Heart right ventricle (tissue), 16 donors: Measurements from ENCODE around the gene PIK3CB. TPM values are rescaled to one million over a fixed set of nuclear protein-coding genes. Genes with fewer than 3 reads are reported as not detected.
"Not testable (repeated sequence)": the region's sequence is repeated elsewhere in the genome, so short reads cannot be mapped to it uniquely, and the experiment has no call there.

Source experiments
- ATAC-seq, 8 donors: fragments of 200-7000 bp; cut with Tn5 transposase; one replicate each; pipeline ENCODE4 v1.9.1; 2020; ENCODE audit warnings: mild to moderate bottlenecking in 8 of 8, moderate library complexity in 8 of 8, moderate number of reproducible peaks in 1 of 8
- DNase-seq, 2 donors: peaks; one replicate each; pipeline ENCODE4 v3.0.0-alpha.2; 2020
- H3K27ac ChIP-seq, 10 donors: fragments of 200-600 bp; sonication (generic) in 2 of 10; one replicate each; pipeline versions ENCODE4 v1.5.0 to v1.8.0; 2020 to 2022; ENCODE audit warnings: mild to moderate bottlenecking in 3 of 10
- H3K27me3 ChIP-seq, 7 donors: fragments of 200-600 bp; one replicate each; pipeline ENCODE4 v1.8.0; 2021 to 2022; ENCODE audit warnings: mild to moderate bottlenecking in 2 of 7
- H3K36me3 ChIP-seq, 9 donors: fragments of 200-600 bp; sonication (generic) in 1 of 9; one replicate each; pipeline versions ENCODE4 v1.5.0 to v1.8.0; 2020 to 2022; ENCODE audit warnings: mild to moderate bottlenecking in 2 of 9
- H3K4me1 ChIP-seq, 9 donors: fragments of 200-600 bp; sonication (generic) in 1 of 9; one replicate each; pipeline versions ENCODE4 v1.5.0 to v1.8.0; 2020 to 2022; ENCODE audit warnings: mild to moderate bottlenecking in 4 of 9
- H3K4me3 ChIP-seq, 10 donors: fragments of 200-600 bp; sonication (generic) in 2 of 10; one replicate each; pipeline versions ENCODE4 v1.5.0 to v1.8.0; 2020 to 2022; ENCODE audit warnings: mild to moderate bottlenecking in 7 of 10, moderate library complexity in 2 of 10
- H3K9me3 ChIP-seq, 11 donors: fragments of 200-600 bp in 10 of 11; sonication (generic) in 2 of 11; one replicate each; pipeline versions ENCODE4 v1.5.0 to v1.8.0; 2013 to 2022; ENCODE audit warnings: mild to moderate bottlenecking in 2 of 11, control low read depth in 1 of 11, moderate library complexity in 1 of 11
- WGBS, 2 donors: extraction: QIAGEN DNeasy Blood & Tissue Kit; methylation state at CpG; one replicate each; pipeline ENCODE4 v1.1.7; 2013; ENCODE audit warnings: inconsistent platforms in 1 of 2; 5-methylcytosine and 5-hydroxymethylcytosine counted together
- intact Hi-C, 10 donors: fragments of 100-400 bp; cut with DNase I; formaldehyde crosslinking; loops; one replicate each; pipeline versions ENCODE4 v1.11.1 to v1.14.2; 2022
- polyA plus RNA-seq, 2 donors: library from polyadenylated mRNA; stranded (reverse); fragments of 200-250 nt; gene quantifications; one replicate each; pipeline ENCODE4 v1.2.3, GENCODE V29; 2013
- total RNA-seq, 10 donors: library from RNA; stranded (reverse); fragmentation: NEBNext Ultra II Directional in 3 of 10; extraction: Animal tissue kit (Norgen Biotek cat#: 25700) in 3 of 10; gene quantifications; one replicate each; pipeline versions ENCODE4 v1.2.1 to v1.2.4, GENCODE V29; 2021 to 2023
- TF ChIP-seq, protein P1 (sequence below), 9 donors: fragments of 200-600 bp; sonication (generic) in 2 of 9; IDR thresholded peaks; one replicate each; pipeline versions ENCODE4 v1.5.0 to v1.8.0; 2021 to 2022; ENCODE audit warnings: antibody characterized with exemption in 9 of 9, mild to moderate bottlenecking in 5 of 9, moderate library complexity in 1 of 9
- donor health status: Arrhythmogenic right ventricular cardiomyopathy.
- donor health status: ischemic (EF 13 %, LVEDD 7.1; RV severe dilation, severe dysfunction).
- donor health status: healthy with polysubstance abuse.
- donor health status: DM: no; HTN: yes; CAD: no.
- donor health status: DM: no; HTN: no; CAD: no.
- donor health status: ischemic (EF 25% LVEDD 6.9; RV normal size, moderate dysfunction).
- donor health status: ischemic (EF 25% LVEDD 5.7; RV mildly dilated, moderate dysfunction).
- donor health status: healthy.
- donor health status: DM: yes; HTN: yes; CAD: no.
- donor health status: Ischemic cardiomyopathy.
- donor health status: ischemic (EF 35%, LVEDD 5.7; RV mildly dilated, moderate dysfunction).
- donor health status: nonischemic (EF 11% LVEDD 7.7; RV severe dilation, severe dysfunction).
- donor health status: DM: yes; HTN: yes; CAD: no.
- donor health status: PGD.
- donor health status: ischemic (EF 29% LVEDD 5.4; RV normal size, mild dysfunction).
- donor health status: nonischemic (EF 23%, LVEDD 6.1; RV moderate dilation, normal function).

Gene PIK3CB
- total and polyA plus RNA-seq, 12 donors: 8.1 to 45.7 (median 29.3) TPM

DNA sequence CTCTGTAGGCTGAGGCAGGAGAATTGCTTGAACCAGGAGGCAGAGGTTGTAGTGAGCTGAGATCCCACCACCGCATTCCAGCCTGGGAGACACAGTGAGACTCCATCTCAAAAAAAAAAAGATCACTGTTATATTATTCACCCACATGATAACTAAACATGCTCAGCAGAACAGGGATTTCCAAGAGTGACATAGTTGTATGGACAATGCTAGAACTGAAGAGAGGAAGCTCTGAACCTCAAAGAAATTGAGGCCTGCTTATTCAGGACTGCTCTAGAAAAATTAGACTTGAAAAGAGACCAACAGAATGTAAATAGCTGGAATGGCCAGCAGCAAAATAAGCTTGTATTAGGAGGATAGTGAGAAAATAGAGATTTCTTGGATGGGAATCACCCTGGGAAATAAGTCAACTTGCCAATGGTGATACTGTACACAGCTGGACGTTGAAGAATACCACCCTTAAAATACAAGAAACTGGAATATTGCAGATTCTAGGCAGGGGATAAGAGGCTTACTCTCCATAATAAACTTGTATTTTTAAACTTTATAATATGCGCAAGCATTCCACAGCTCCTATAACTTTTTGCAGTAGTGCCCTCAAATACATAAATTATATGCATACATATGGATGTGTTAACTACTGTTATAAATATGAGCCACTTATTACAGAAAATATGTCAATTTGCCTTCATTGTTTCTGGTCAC, 28.2 kb downstream of the PIK3CB start:
- TF ChIP-seq, protein P1, sequence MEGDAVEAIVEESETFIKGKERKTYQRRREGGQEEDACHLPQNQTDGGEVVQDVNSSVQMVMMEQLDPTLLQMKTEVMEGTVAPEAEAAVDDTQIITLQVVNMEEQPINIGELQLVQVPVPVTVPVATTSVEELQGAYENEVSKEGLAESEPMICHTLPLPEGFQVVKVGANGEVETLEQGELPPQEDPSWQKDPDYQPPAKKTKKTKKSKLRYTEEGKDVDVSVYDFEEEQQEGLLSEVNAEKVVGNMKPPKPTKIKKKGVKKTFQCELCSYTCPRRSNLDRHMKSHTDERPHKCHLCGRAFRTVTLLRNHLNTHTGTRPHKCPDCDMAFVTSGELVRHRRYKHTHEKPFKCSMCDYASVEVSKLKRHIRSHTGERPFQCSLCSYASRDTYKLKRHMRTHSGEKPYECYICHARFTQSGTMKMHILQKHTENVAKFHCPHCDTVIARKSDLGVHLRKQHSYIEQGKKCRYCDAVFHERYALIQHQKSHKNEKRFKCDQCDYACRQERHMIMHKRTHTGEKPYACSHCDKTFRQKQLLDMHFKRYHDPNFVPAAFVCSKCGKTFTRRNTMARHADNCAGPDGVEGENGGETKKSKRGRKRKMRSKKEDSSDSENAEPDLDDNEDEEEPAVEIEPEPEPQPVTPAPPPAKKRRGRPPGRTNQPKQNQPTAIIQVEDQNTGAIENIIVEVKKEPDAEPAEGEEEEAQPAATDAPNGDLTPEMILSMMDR (IDR thresholded peaks at IDR 0.05): no peak
- DNase-seq: no peak
- peaks cover 0 to 34% (median 0%) of the 10 kb centered on the region in 9 donors for H3K4me1 ChIP-seq
- 68 to 84% methylated on average over 3 of the region's 3 CpGs for WGBS, 2 donors
- intact Hi-C loops: no loop called here
- no peak overlapping the region for H3K4me3 ChIP-seq
- peak overlapping the region in 1 of 10 donors; percentile 31 for H3K27ac ChIP-seq
- ATAC-seq: no peak
- H3K36me3 ChIP-seq: no peaks in the 10 kb centered on the region
- no peaks in the 10 kb centered on the region for H3K9me3 ChIP-seq
- H3K27me3 ChIP-seq: no peaks in the 10 kb centered on the region

DNA sequence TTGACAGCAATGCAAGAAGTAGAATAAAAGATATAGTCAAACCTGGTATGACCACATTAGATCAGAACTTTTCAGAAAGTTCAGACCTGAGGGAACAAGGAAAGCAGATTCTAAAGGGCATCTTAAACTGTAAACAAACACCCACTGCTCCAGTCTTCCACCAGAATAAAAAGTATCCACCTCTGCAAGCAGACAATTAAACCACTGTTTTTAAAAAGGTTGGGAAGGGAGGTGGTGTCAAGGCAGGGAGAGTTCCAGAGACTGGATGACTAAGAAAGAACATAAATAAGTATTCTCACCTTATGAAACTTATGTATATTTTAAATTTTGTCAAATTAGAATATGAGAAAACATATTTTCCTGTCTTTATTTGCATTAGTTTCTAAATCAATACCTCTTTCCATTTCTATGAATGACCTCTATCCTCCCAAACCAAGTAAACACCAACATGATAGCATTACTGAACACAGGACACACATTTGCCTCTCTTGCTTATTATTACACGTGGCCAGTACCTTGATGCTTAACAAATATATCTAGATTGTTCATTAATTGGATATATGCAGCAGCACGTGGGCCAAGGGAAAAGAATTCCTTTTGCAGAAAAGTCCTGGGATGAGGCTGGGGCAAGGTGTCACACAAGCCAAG, 31.6 kb downstream of the PIK3CB start:
- DNase-seq (no peak), ATAC-seq (no peak)
- H3K27me3 ChIP-seq: no peaks in the 10 kb centered on the region
- H3K36me3 ChIP-seq: no peaks in the 10 kb centered on the region
- no peaks in the 10 kb centered on the region for H3K9me3 ChIP-seq
- intact Hi-C loops: no loop called here
- no peak overlapping the region for H3K4me3 ChIP-seq
- H3K27ac ChIP-seq: no peak overlapping the region
- H3K4me1 ChIP-seq: peaks cover 3 to 37% (median 8%) of the 10 kb centered on the region in 9 donors
- 86 to 87% methylated on average over 2 of the region's 2 CpGs for WGBS, 2 donors
- TF ChIP-seq, protein P1 (IDR thresholded peaks at IDR 0.05): no peak

DNA sequence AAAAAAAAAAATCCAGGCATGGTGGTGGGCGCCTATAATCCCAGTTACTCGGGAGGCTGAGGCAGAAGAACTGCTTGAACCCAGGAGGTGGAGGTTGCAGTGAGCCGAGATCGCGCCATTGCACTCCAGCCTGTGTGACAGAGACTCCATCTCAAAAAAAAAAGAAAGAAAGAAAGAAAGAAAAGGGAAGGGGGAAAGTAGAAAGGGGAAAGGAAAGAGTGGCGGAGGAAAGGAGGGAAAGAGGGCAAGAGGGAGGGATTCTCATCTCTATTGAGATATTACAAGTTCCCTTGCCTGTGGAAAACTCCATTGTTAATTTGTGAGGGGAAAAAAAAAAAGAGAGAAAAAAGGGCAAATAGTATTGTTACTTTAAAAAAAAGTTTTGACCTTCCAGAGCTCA, 32.5 kb downstream of the PIK3CB start:
- H3K9me3 ChIP-seq, DNase-seq, H3K4me3 ChIP-seq, H3K27ac ChIP-seq, H3K27me3 ChIP-seq, ATAC-seq, intact Hi-C loops, H3K36me3 ChIP-seq: not testable (repeated sequence)
- 97% methylated on average over 6 of the region's 6 CpGs for WGBS, 2 donors
- peaks cover 3 to 37% (median 14%) of the 10 kb centered on the region in 9 donors for H3K4me1 ChIP-seq

DNA sequence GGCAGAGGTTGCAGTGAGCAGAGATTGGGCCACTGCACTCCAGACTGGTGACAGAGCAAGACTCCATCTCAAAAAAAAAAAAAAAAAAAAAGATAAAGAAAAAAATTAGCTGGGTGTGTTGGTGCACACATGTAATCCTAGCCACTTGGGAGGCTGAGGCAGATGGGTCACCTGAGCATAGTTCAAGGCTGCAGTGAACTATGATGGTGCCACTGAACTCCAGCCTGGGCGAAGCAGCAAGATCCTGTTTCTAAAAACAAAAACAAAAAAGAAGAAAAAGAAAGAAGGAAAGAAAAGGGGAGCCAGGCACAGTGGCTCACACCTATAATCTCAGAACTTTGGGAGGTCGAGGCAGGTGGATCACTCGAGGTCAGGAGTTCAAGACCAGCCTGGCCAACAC, 32.9 kb downstream of the PIK3CB start:
- intact Hi-C loops: no loop called here
- 95 to 96% methylated on average over 3 of the region's 3 CpGs for WGBS, 2 donors
- no peak for ATAC-seq
- no peak overlapping the region for H3K4me3 ChIP-seq
- H3K27ac ChIP-seq: no peak overlapping the region
- H3K27me3 ChIP-seq: no peaks in the 10 kb centered on the region
- DNase-seq: no peak
- no peaks in the 10 kb centered on the region for H3K36me3 ChIP-seq
- peaks cover 3 to 37% (median 16%) of the 10 kb centered on the region in 9 donors for H3K4me1 ChIP-seq
- TF ChIP-seq, protein P1 (IDR thresholded peaks at IDR 0.05): no peak
- H3K9me3 ChIP-seq: no peaks in the 10 kb centered on the region

DNA sequence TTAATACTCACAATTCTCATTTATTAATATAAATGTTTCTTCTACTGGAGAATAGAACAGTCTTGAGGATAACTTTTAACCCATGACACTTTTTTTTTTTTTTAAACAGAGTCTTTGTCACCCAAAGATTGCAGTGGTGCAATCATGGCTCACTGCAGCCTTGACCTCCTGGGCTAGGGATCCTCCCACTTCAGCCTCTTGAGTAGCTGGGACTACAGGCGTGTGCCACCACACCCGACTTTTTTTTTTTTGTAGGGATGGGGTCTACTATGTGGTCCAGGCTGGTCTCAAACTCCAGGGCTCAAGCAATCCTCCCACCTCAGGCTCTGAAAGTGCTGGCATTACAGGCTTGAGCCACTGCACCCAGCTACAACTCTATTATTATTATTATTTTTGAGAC, 34.5 kb downstream of the PIK3CB start:
- no peaks in the 10 kb centered on the region for H3K9me3 ChIP-seq
- H3K4me3 ChIP-seq: no peak overlapping the region
- peak overlapping the region in 5 of 10 donors; percentile 30 to 53 (median 43) for H3K27ac ChIP-seq
- peaks cover 0 to 7% (median 0%) of the 10 kb centered on the region in 9 donors for H3K36me3 ChIP-seq
- DNase-seq: no peak
- peaks cover 3 to 30% (median 16%) of the 10 kb centered on the region in 9 donors for H3K4me1 ChIP-seq
- ATAC-seq: peak in 1 of 8 donors; percentile 62
- no peaks in the 10 kb centered on the region for H3K27me3 ChIP-seq
- intact Hi-C loops: no loop called here
- TF ChIP-seq, protein P1 (IDR thresholded peaks at IDR 0.05): no peak
- WGBS, 2 donors: 95 to 98% methylated on average over 2 of the region's 2 CpGs
